Measurements from ENCODE around the gene RNASEH2C. TPM values are rescaled to one million over a fixed set of nuclear protein-coding genes. Genes with fewer than 3 reads are reported as not detected.
A peak's percentile ranks its signal among the peaks of the same experiment; 100 is the strongest.
"Not testable (repeated sequence)": the region's sequence is repeated elsewhere in the genome, so short reads cannot be mapped to it uniquely, and the experiment has no call there.

Gene RNASEH2C
- total RNA-seq, 1 donor from 2014 or later = 69.4 TPM

- H3K27me3 Mint-ChIP-seq = peaks cover 28% of the 10 kb centered on the region
- H3K9me3 Mint-ChIP-seq = no peaks in the 10 kb centered on the region
- H3K36me3 Mint-ChIP-seq = no peaks in the 10 kb centered on the region
- no peak overlapping the region for H3K4me3 Mint-ChIP-seq
- no peak for TF ChIP-seq CTCF (conservative IDR thresholded peaks at IDR 0.05)
- no peak overlapping the region for H3K27ac Mint-ChIP-seq
- H3K4me1 Mint-ChIP-seq (ENCODE audit: unreplicated experiment) = peaks cover 8% of the 10 kb centered on the region
- DNase-seq (ENCODE audit: extremely low spot score, unreplicated experiment) = no peak
These were observed 23.6 kb downstream of the RNASEH2C start for GRCh38 chr11:65696802-65697552.

GRCh38 chr11:65695459-65696241 is 24.9 kb downstream of the RNASEH2C start:
- no peak overlapping the region for H3K27ac Mint-ChIP-seq

GRCh38 chr11:65692367-65692766 is 28.2 kb downstream of the RNASEH2C start:
- H3K27ac Mint-ChIP-seq = peak overlapping the region; percentile 31
- H3K9me3 Mint-ChIP-seq = no peaks in the 10 kb centered on the region
- peak overlapping the region; percentile 37 for H3K4me3 Mint-ChIP-seq
- H3K27me3 Mint-ChIP-seq = peaks cover 9% of the 10 kb centered on the region
- peaks cover 8% of the 10 kb centered on the region for H3K4me1 Mint-ChIP-seq (ENCODE audit: unreplicated experiment)
- no peaks in the 10 kb centered on the region for H3K36me3 Mint-ChIP-seq
- no peak for TF ChIP-seq CTCF (conservative IDR thresholded peaks at IDR 0.05)
- no peak for DNase-seq (ENCODE audit: extremely low spot score, unreplicated experiment)

More at GRCh38 chr11:65695459-65696241, 24.9 kb downstream of the RNASEH2C start:
- no peak for TF ChIP-seq CTCF (conservative IDR thresholded peaks at IDR 0.05)
- no peak overlapping the region for H3K4me3 Mint-ChIP-seq
- H3K27me3 Mint-ChIP-seq = peaks cover 22% of the 10 kb centered on the region
- H3K9me3 Mint-ChIP-seq = no peaks in the 10 kb centered on the region
- H3K4me1 Mint-ChIP-seq (ENCODE audit: unreplicated experiment) = peaks cover 8% of the 10 kb centered on the region
- DNase-seq (ENCODE audit: extremely low spot score, unreplicated experiment) = no peak
- H3K36me3 Mint-ChIP-seq = no peaks in the 10 kb centered on the region

GRCh38 chr11:65691847-65692246 is 28.8 kb downstream of the RNASEH2C start:
- not testable (repeated sequence) for H3K36me3 Mint-ChIP-seq; DNase-seq (ENCODE audit: extremely low spot score, unreplicated experiment); H3K4me1 Mint-ChIP-seq (ENCODE audit: unreplicated experiment); H3K27ac Mint-ChIP-seq; H3K27me3 Mint-ChIP-seq; H3K4me3 Mint-ChIP-seq; H3K9me3 Mint-ChIP-seq

- no peak for DNase-seq (ENCODE audit: extremely low spot score, unreplicated experiment)
- Mint-ChIP-seq H3K4me3 (no peak overlapping the region), H3K27me3 (peaks cover 24% of the 10 kb centered on the region), H3K4me1 (ENCODE audit: unreplicated experiment) (no peaks in the 10 kb centered on the region), H3K27ac (no peak overlapping the region), H3K9me3 (no peaks in the 10 kb centered on the region), H3K36me3 (no peaks in the 10 kb centered on the region)
- no peak for TF ChIP-seq CTCF (conservative IDR thresholded peaks at IDR 0.05)
These were observed 34.6 kb downstream of the RNASEH2C start for GRCh38 chr11:65685981-65686380.

GRCh38 chr11:65683480-65683879 is 37.1 kb downstream of the RNASEH2C start:
- not testable (repeated sequence) for H3K27ac Mint-ChIP-seq; DNase-seq (ENCODE audit: extremely low spot score, unreplicated experiment); H3K4me1 Mint-ChIP-seq (ENCODE audit: unreplicated experiment); H3K36me3 Mint-ChIP-seq; H3K4me3 Mint-ChIP-seq; H3K9me3 Mint-ChIP-seq
- peaks cover 24% of the 10 kb centered on the region for H3K27me3 Mint-ChIP-seq

Measured in type B pancreatic cell (in vitro differentiated cells).